Omental fat pad (tissue), 4 donors: Measurements from ENCODE around the gene CFAP46. TPM values are rescaled to one million over a fixed set of nuclear protein-coding genes. Genes with fewer than 3 reads are reported as not detected.

ENCODE experiments used
- ATAC-seq: fragments of 150-250 bp; one replicate; pipeline ENCODE4 v1.9.1; 2016; ENCODE audit warnings: mild to moderate bottlenecking, moderate library complexity; ENCODE audit not compliant: low FRiP score
- DNase-seq: peaks from one replicate; pipeline ENCODE4 v3.0.0-alpha.2; 2019; ENCODE audit warnings: low spot score
- total RNA-seq, 4 donors: library from RNA; depleted of rRNA; stranded (reverse); fragments of >200 nt; gene quantifications; one replicate each; pipeline ENCODE4 v1.1.0, GENCODE V29; 2016
- TF ChIP-seq, protein P1 (sequence below), 3 donors: fragments of 450-650 bp; IDR thresholded peaks; one replicate each; pipeline ENCODE4 v1.5.1; 2016 to 2017; ENCODE audit warnings: antibody characterized with exemption in 3 of 3, mild to moderate bottlenecking in 3 of 3, moderate library complexity in 2 of 3

The CFAP46 gene
- total RNA-seq, 4 donors from 2014 or later = 0.24 to 0.37 TPM; not detected in 2

- TF ChIP-seq, protein P1, sequence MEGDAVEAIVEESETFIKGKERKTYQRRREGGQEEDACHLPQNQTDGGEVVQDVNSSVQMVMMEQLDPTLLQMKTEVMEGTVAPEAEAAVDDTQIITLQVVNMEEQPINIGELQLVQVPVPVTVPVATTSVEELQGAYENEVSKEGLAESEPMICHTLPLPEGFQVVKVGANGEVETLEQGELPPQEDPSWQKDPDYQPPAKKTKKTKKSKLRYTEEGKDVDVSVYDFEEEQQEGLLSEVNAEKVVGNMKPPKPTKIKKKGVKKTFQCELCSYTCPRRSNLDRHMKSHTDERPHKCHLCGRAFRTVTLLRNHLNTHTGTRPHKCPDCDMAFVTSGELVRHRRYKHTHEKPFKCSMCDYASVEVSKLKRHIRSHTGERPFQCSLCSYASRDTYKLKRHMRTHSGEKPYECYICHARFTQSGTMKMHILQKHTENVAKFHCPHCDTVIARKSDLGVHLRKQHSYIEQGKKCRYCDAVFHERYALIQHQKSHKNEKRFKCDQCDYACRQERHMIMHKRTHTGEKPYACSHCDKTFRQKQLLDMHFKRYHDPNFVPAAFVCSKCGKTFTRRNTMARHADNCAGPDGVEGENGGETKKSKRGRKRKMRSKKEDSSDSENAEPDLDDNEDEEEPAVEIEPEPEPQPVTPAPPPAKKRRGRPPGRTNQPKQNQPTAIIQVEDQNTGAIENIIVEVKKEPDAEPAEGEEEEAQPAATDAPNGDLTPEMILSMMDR (IDR thresholded peaks at IDR 0.05) = no peak
- DNase-seq (no peak), ATAC-seq (no peak)
These were observed 37.4 kb upstream of the CFAP46 start for GRCh38 chr10:132979491-132980425.

- DNase-seq = no peak
- ATAC-seq = no peak
- TF ChIP-seq, protein P1 (IDR thresholded peaks at IDR 0.05) = no peak
These were observed 36.2 kb upstream of the CFAP46 start for GRCh38 chr10:132978542-132978941.

- TF ChIP-seq, protein P1 (IDR thresholded peaks at IDR 0.05) = no peak
- ATAC-seq (no peak), DNase-seq (no peak)
These were observed 35.4 kb upstream of the CFAP46 start for GRCh38 chr10:132977807-132978206.

DNA sequence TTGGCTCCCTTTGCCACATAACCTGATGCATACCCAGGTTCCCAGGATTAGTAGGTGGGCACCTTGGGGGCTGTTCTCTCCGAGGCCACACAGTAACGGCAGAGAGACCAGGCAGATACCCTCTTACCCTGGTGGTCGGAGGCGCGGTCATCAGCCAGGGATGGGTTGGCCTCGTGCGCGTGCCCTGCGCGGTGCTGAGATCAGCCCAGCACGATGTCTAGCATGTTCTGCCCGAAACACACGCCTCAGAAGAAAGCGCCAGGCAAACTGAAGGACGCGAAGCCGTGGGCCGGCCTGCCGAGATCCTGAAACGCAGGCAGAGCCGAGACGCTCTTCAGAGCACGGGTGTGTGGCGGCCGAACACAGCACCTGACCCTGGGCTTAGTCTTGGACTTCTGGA is 34.7 kb upstream of the CFAP46 start:
- DNase-seq (no peak), ATAC-seq (no peak)
- TF ChIP-seq, protein P1 (IDR thresholded peaks at IDR 0.05) = no peak

DNA sequence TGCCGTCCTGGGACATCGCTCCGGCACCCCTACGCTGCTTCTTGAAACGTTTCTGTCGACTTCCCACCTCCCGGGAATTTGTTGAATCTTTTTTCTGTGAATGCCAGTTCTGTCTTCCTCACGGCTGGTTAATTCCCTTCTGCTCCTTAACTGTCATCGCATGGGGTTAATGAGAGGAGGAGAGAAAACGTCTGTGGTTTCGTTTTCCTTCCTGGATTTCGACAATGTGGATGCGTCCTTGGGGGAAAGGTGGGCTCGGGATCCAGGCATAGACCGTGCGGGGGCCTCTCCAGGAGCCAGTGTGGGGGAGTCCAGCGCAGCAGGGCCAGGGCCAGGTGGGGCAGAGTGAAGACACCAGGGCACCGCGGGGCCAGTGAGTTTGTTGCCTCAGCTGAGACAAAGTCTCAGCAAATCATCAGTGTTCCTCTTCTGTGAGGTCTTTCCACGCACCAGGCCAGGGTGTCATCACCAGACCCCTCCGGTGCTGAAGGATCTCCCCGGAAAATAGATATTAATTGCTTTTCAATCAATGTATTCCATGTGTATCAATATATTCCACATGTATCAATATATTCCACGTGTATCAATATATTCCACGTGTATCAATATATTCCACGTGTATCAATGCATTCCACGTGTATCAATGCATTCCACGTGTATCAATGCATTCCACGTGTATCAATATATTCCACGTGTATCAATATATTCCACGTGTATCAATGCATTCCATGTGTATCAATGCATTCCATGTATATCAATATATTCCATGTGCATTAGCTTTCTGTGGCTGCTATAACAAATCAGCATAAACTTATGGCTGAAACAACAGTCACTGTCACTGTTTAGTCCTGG is 33.7 kb upstream of the CFAP46 start:
- DNase-seq = no peak
- TF ChIP-seq, protein P1 (IDR thresholded peaks at IDR 0.05) = no peak
- ATAC-seq = no peak

- DNase-seq (no peak), ATAC-seq (no peak)
- TF ChIP-seq, protein P1 (IDR thresholded peaks at IDR 0.05) = no peak
These were observed 32.8 kb upstream of the CFAP46 start for GRCh38 chr10:132974886-132975830.
